GM23338 (cell line): Measurements from ENCODE around the gene LENG9.

Source experiments
- EZH2 ChIP-seq: fragments of 200-600 bp; sonication (generic); IDR thresholded peaks from one replicate; pipeline ENCODE4 v1.8.0; 2017; ENCODE audit warnings: antibody characterized with exemption, mild to moderate bottlenecking, low read depth; ENCODE audit not compliant: unreplicated experiment
- POLR2AphosphoS5 ChIP-seq: IDR thresholded peaks from 2 replicates; pipeline ENCODE4 v1.6.1; 2016; ENCODE audit warnings: antibody characterized with exemption, low read depth
- TF ChIP-seq, protein P1 (sequence below), 2 experiments: fragments of 200-600 bp in 1 of 2; sonication (generic) in 1 of 2; conservative IDR thresholded peaks; 2 replicates each; pipeline versions ENCODE4 v1.5.1 to v1.6.1; 2016 to 2017; ENCODE audit warnings: antibody characterized with exemption in 2 of 2, low read depth in 2 of 2, mild to moderate bottlenecking in 2 of 2, moderate library complexity in 1 of 2
- TF ChIP-seq, protein P2 (sequence below): IDR thresholded peaks from 2 replicates; pipeline ENCODE4 v1.6.1; 2016; ENCODE audit warnings: antibody characterized with exemption

DNA sequence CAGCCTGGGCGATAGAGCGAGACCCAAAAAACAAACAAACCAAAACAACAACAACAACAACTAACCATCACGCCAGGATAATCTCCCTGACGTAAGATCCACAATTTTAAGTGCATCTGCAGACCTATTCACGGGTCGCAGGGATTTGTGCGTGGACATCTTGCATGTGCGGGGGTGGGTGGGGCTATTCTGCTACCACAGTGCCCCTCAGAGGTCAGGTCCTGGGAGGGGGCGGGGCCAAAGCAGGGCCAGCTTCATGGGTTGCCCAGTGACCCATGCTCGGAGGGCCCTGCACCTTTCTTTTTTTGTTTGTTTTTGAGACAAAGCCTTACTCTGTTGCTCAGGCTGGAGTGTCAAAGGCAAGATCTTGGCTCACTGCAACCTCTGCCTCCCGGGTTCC is 12.1 kb upstream of the LENG9 start:
- TF ChIP-seq, protein P1, sequence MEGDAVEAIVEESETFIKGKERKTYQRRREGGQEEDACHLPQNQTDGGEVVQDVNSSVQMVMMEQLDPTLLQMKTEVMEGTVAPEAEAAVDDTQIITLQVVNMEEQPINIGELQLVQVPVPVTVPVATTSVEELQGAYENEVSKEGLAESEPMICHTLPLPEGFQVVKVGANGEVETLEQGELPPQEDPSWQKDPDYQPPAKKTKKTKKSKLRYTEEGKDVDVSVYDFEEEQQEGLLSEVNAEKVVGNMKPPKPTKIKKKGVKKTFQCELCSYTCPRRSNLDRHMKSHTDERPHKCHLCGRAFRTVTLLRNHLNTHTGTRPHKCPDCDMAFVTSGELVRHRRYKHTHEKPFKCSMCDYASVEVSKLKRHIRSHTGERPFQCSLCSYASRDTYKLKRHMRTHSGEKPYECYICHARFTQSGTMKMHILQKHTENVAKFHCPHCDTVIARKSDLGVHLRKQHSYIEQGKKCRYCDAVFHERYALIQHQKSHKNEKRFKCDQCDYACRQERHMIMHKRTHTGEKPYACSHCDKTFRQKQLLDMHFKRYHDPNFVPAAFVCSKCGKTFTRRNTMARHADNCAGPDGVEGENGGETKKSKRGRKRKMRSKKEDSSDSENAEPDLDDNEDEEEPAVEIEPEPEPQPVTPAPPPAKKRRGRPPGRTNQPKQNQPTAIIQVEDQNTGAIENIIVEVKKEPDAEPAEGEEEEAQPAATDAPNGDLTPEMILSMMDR (conservative IDR thresholded peaks at IDR 0.05; ENCODE audit: low read depth in 2 of 2) = no peak
- TF ChIP-seq POLR2AphosphoS5 (no peak), EZH2 (no peak)
- TF ChIP-seq, protein P2, sequence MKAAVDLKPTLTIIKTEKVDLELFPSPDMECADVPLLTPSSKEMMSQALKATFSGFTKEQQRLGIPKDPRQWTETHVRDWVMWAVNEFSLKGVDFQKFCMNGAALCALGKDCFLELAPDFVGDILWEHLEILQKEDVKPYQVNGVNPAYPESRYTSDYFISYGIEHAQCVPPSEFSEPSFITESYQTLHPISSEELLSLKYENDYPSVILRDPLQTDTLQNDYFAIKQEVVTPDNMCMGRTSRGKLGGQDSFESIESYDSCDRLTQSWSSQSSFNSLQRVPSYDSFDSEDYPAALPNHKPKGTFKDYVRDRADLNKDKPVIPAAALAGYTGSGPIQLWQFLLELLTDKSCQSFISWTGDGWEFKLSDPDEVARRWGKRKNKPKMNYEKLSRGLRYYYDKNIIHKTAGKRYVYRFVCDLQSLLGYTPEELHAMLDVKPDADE = no peak
